Neural cell (in vitro differentiated cells): ENCODE results near the gene ATP5ME.

ENCODE experiments used
- EP300 ChIP-seq: fragments of 450-650 bp; conservative IDR thresholded peaks from 2 replicates; pipeline ENCODE4 v1.6.1; 2014; ENCODE audit warnings: antibody characterized with exemption, mild to moderate bottlenecking, moderate library complexity; ENCODE audit not compliant: poor library complexity, severe bottlenecking
- EZH2 ChIP-seq: fragments of 200-600, 300-800 bp; shearing (Covaris generic), sonication (generic); IDR thresholded peaks from 2 replicates; pipeline ENCODE4 v1.6.1; 2014; ENCODE audit warnings: antibody characterized with exemption, low read length, borderline replicate concordance, mild to moderate bottlenecking; ENCODE audit not compliant: insufficient read depth, poor library complexity, severe bottlenecking
- MXI1 ChIP-seq: fragments of 450-650 bp; conservative IDR thresholded peaks from 2 replicates; pipeline ENCODE4 v1.6.1; 2014; ENCODE audit warnings: antibody characterized with exemption, mild to moderate bottlenecking; ENCODE audit not compliant: poor library complexity, severe bottlenecking
- POLR2AphosphoS5 ChIP-seq: IDR thresholded peaks from 2 replicates; pipeline ENCODE4 v1.6.1; 2012
- SMC3 ChIP-seq: fragments of 450-650 bp; conservative IDR thresholded peaks from 2 replicates; pipeline ENCODE4 v1.6.1; 2014; ENCODE audit warnings: antibody characterized with exemption, mild to moderate bottlenecking, moderate library complexity; ENCODE audit not compliant: poor library complexity
- TF ChIP-seq, protein P1 (sequence below): fragments of 450-650 bp; IDR thresholded peaks from 2 replicates; pipeline ENCODE4 v1.5.1; 2014; ENCODE audit warnings: antibody characterized with exemption, mild to moderate bottlenecking, moderate library complexity; ENCODE audit not compliant: poor library complexity, severe bottlenecking
- TF ChIP-seq, protein P2 (sequence below): IDR thresholded peaks from 2 replicates; pipeline ENCODE4 v1.6.1; 2012; ENCODE audit warnings: borderline replicate concordance

DNA sequence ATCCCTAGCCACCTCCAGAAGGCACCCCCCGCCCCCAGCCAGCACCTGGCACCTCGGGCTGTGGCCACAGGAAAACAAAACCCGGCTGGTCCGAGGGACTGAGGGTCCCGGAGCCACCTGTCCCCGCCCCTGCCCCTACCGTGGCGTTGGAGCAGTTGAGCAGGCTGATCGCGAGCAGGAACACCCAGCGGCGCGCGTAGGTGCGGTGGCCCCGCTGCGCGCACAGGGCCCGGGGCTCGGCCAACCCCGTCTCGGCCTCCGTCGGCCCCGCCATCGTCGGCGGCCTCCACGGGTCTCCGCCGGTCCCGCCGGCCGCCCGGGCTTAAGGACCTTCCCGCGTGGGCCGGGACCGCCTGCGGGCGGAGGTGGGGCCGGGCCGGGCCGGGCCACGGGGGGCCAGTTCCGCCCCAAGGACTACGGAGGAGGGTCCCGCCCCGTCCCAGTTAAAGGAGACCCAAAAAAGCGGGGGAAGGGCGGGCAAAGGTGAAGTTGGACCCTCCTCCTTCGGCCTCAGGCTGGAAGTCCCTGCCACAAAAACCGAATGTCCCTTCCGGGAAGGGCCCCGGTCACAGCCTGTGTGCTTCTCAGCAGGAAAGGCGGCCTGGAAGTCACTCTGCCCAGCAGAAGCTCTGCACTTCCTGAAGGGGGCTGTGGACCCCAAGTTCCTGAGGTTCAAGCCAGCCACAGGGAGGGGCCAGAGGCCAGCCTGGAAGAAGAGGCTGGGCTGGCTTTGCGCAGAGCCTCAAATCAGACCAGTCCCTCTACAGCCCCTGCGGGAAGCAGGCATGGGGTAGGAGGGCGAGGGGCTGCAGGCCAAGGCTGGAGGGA lies 15.0 kb upstream of the ATP5ME start, which contains the start of gene SLC49A3:
- no peak for TF ChIP-seq EP300
- TF ChIP-seq, protein P1, sequence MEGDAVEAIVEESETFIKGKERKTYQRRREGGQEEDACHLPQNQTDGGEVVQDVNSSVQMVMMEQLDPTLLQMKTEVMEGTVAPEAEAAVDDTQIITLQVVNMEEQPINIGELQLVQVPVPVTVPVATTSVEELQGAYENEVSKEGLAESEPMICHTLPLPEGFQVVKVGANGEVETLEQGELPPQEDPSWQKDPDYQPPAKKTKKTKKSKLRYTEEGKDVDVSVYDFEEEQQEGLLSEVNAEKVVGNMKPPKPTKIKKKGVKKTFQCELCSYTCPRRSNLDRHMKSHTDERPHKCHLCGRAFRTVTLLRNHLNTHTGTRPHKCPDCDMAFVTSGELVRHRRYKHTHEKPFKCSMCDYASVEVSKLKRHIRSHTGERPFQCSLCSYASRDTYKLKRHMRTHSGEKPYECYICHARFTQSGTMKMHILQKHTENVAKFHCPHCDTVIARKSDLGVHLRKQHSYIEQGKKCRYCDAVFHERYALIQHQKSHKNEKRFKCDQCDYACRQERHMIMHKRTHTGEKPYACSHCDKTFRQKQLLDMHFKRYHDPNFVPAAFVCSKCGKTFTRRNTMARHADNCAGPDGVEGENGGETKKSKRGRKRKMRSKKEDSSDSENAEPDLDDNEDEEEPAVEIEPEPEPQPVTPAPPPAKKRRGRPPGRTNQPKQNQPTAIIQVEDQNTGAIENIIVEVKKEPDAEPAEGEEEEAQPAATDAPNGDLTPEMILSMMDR: no peak
- TF ChIP-seq EZH2: no peak
- no peak for TF ChIP-seq SMC3
- TF ChIP-seq POLR2AphosphoS5: no peak
- TF ChIP-seq, protein P2, sequence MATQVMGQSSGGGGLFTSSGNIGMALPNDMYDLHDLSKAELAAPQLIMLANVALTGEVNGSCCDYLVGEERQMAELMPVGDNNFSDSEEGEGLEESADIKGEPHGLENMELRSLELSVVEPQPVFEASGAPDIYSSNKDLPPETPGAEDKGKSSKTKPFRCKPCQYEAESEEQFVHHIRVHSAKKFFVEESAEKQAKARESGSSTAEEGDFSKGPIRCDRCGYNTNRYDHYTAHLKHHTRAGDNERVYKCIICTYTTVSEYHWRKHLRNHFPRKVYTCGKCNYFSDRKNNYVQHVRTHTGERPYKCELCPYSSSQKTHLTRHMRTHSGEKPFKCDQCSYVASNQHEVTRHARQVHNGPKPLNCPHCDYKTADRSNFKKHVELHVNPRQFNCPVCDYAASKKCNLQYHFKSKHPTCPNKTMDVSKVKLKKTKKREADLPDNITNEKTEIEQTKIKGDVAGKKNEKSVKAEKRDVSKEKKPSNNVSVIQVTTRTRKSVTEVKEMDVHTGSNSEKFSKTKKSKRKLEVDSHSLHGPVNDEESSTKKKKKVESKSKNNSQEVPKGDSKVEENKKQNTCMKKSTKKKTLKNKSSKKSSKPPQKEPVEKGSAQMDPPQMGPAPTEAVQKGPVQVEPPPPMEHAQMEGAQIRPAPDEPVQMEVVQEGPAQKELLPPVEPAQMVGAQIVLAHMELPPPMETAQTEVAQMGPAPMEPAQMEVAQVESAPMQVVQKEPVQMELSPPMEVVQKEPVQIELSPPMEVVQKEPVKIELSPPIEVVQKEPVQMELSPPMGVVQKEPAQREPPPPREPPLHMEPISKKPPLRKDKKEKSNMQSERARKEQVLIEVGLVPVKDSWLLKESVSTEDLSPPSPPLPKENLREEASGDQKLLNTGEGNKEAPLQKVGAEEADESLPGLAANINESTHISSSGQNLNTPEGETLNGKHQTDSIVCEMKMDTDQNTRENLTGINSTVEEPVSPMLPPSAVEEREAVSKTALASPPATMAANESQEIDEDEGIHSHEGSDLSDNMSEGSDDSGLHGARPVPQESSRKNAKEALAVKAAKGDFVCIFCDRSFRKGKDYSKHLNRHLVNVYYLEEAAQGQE: no peak
- no peak for TF ChIP-seq MXI1
